Pancreas (tissue), 10 donors: ENCODE data around the gene WNK4. TPM values are rescaled to one million over a fixed set of nuclear protein-coding genes. Genes with fewer than 3 reads are reported as not detected.

ENCODE experiments used
- ATAC-seq, 4 donors: fragments of 200-7000 bp; cut with Tn5 transposase; one replicate each; pipeline versions ENCODE4 v1.8.0 to v1.9.1; 2020; ENCODE audit warnings: mild to moderate bottlenecking in 4 of 4, moderate library complexity in 4 of 4
- DNase-seq, 6 donors: peaks; one replicate each; pipeline ENCODE4 v3.0.0-alpha.2; 2020
- FAIRE-seq: peaks from 2 replicates; lab custom pipeline; 2012; peaks lifted over from hg19 to GRCh38; lab: Jason Lieb, UNC
- H3K27ac ChIP-seq, 4 donors: fragments of 200-600 bp; sonication (generic); 1 replicate in 3 of 4; 2 replicates in 1 of 4; pipeline versions ENCODE4 v1.5.0 to v1.8.0; 2020
- H3K27me3 ChIP-seq, 4 donors: fragments of 200-600 bp; one replicate each; pipeline ENCODE4 v1.8.0; 2021
- H3K36me3 ChIP-seq, 3 donors: fragments of 200-600 bp; sonication (generic) in 1 of 3; one replicate each; pipeline versions ENCODE4 v1.5.0 to v1.8.0; 2020 to 2021
- H3K4me1 ChIP-seq, 3 donors: fragments of 200-600 bp; one replicate each; pipeline ENCODE4 v1.8.0; 2021
- H3K4me3 ChIP-seq, 4 donors: fragments of 200-600 bp; sonication (generic) in 2 of 4; one replicate each; pipeline versions ENCODE4 v1.5.0 to v1.8.0; 2020 to 2021
- H3K9me3 ChIP-seq, 4 donors: fragments of 200-600 bp; one replicate each; pipeline ENCODE4 v1.8.0; 2021
- WGBS, 2 donors: extraction: QIAGEN DNeasy Blood & Tissue Kit; methylation state at CpG; one replicate each; pipeline ENCODE4 v1.1.7; 2013; 5-methylcytosine and 5-hydroxymethylcytosine counted together
- intact Hi-C, 3 donors: fragments of 100-400 bp; cut with DNase I; formaldehyde crosslinking; loops; one replicate each; pipeline versions ENCODE4 v1.11.1 to v1.14.2; 2022
- polyA plus RNA-seq, 2 donors: library from polyadenylated mRNA; stranded (reverse); fragments of 200-250 nt; gene quantifications; one replicate each; pipeline ENCODE4 v1.2.3, GENCODE V29; 2013
- total RNA-seq, 6 donors: library from RNA; stranded (reverse); fragmentation: NEBNext Ultra II Directional in 4 of 6; extraction: Animal tissue kit (Norgen Biotek cat#: 25700) in 4 of 6; gene quantifications; one replicate each; pipeline versions ENCODE4 v1.2.1 to v1.2.4, GENCODE V29; 2021 to 2023
- TF ChIP-seq, protein P1 (sequence below), 4 donors: fragments of 200-600 bp; sonication (generic) in 3 of 4; IDR thresholded peaks; one replicate each; pipeline versions ENCODE4 v1.5.0 to v1.8.0; 2021; ENCODE audit warnings: antibody characterized with exemption in 4 of 4
- donor health status: healthy with polysubstance abuse.
- donor health status: DM: no; HTN: no; CAD: no; lungs with moderate emphysema.
- donor health status: DM: no; HTN: no; CAD: no.
- donor health status: control.
- donor health status: control.
- donor health status: Bipolar disorder and iron deficiency.
- donor health status: DM: yes; HTN: yes; CAD: no.
- donor health status: DM: no; HTN: no; CAD: no.
- donor health status: DM: no; HTN: no; CAD: no.
- donor health status: DM: yes; HTN: yes; CAD: no.

Gene WNK4
- total and polyA plus RNA-seq, 8 donors = 0.19 to 4.7 (median 0.53) TPM

- no peak for FAIRE-seq
- Histone ChIP-seq H3K27ac (peak overlapping the region in 1 of 4 donors; percentile 38), H3K27me3 (no peaks in the 10 kb centered on the region), H3K36me3 (peaks cover 0 to 31% (median 0%) of the 10 kb centered on the region in 3 donors), H3K4me1 (peaks cover 10 to 17% (median 16%) of the 10 kb centered on the region in 3 donors), H3K4me3 (no peak overlapping the region), H3K9me3 (no peaks in the 10 kb centered on the region)
- ATAC-seq = peak; percentile 7 to 31 (median 20)
- WGBS, 2 donors = 6 to 12% methylated on average over 3 of the region's 3 CpGs
- intact Hi-C loops = no loop called here
- TF ChIP-seq, protein P1, sequence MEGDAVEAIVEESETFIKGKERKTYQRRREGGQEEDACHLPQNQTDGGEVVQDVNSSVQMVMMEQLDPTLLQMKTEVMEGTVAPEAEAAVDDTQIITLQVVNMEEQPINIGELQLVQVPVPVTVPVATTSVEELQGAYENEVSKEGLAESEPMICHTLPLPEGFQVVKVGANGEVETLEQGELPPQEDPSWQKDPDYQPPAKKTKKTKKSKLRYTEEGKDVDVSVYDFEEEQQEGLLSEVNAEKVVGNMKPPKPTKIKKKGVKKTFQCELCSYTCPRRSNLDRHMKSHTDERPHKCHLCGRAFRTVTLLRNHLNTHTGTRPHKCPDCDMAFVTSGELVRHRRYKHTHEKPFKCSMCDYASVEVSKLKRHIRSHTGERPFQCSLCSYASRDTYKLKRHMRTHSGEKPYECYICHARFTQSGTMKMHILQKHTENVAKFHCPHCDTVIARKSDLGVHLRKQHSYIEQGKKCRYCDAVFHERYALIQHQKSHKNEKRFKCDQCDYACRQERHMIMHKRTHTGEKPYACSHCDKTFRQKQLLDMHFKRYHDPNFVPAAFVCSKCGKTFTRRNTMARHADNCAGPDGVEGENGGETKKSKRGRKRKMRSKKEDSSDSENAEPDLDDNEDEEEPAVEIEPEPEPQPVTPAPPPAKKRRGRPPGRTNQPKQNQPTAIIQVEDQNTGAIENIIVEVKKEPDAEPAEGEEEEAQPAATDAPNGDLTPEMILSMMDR (IDR thresholded peaks at IDR 0.05) = no peak
- DNase-seq = peak in 1 of 6 donors; percentile 43
Observed at GRCh38 chr17:42809250-42809649, 28.8 kb downstream of the WNK4 start.

- TF ChIP-seq, protein P1 (IDR thresholded peaks at IDR 0.05) = no peak
- intact Hi-C loops = no loop called here
- Histone ChIP-seq H3K27me3 (no peaks in the 10 kb centered on the region), H3K27ac (no peak overlapping the region), H3K4me3 (no peak overlapping the region), H3K9me3 (no peaks in the 10 kb centered on the region), H3K4me1 (no peaks in the 10 kb centered on the region), H3K36me3 (peaks cover 0 to 76% (median 25%) of the 10 kb centered on the region in 3 donors)
- no peak for ATAC-seq
- WGBS, 2 donors = 73 to 83% methylated on average over 8 of the region's 8 CpGs
- no peak for DNase-seq
- FAIRE-seq = no peak
Observed at GRCh38 chr17:42814633-42815399, 34.4 kb downstream of the WNK4 start.

GRCh38 chr17:42817866-42818265 lies 37.5 kb downstream of the WNK4 start:
- intact Hi-C loops = no loop called here
- ATAC-seq (no peak), DNase-seq (no peak), FAIRE-seq (no peak)
- Histone ChIP-seq H3K4me3 (no peak overlapping the region), H3K27ac (no peak overlapping the region), H3K4me1 (peaks cover 0 to 6% (median 3%) of the 10 kb centered on the region in 3 donors), H3K36me3 (peaks cover 0 to 73% (median 25%) of the 10 kb centered on the region in 3 donors), H3K27me3 (no peaks in the 10 kb centered on the region), H3K9me3 (no peaks in the 10 kb centered on the region)
- TF ChIP-seq, protein P1 (IDR thresholded peaks at IDR 0.05) = no peak
- 70 to 81% methylated on average over 1 of the region's 1 CpG for WGBS, 2 donors

GRCh38 chr17:42818379-42818778 lies 38.0 kb downstream of the WNK4 start:
- H3K4me1 ChIP-seq = peaks cover 0 to 11% (median 8%) of the 10 kb centered on the region in 3 donors
- DNase-seq = no peak
- no peak overlapping the region for H3K27ac ChIP-seq
- no peaks in the 10 kb centered on the region for H3K9me3 ChIP-seq
- ATAC-seq = no peak
- H3K4me3 ChIP-seq = no peak overlapping the region
- FAIRE-seq = no peak
- H3K36me3 ChIP-seq = peaks cover 0 to 71% (median 25%) of the 10 kb centered on the region in 3 donors
- TF ChIP-seq, protein P1 (IDR thresholded peaks at IDR 0.05) = no peak
- intact Hi-C loops = no loop called here
- WGBS, 2 donors = 83 to 93% methylated on average over 5 of the region's 5 CpGs
- H3K27me3 ChIP-seq = no peaks in the 10 kb centered on the region
